Hepatocyte (in vitro differentiated cells): Measurements from ENCODE around the gene UGT1A4. TPM values are rescaled to one million over a fixed set of nuclear protein-coding genes. Genes with fewer than 3 reads are reported as not detected.

Experiments used
- DNase-seq: peaks from one replicate; pipeline ENCODE4 v3.0.0-alpha.2; 2016; ENCODE audit warnings: low spot score
- H2AFZ ChIP-seq: fragments of 200-600 bp; sonication (generic); 2 replicates; pipeline ENCODE4 v1.6.0; 2016; ENCODE audit warnings: antibody characterized with exemption, mild to moderate bottlenecking
- H3K27ac ChIP-seq: fragments of 200-600 bp; sonication (generic); 2 replicates; pipeline ENCODE4 v1.5.1; 2016; ENCODE audit warnings: mild to moderate bottlenecking
- H3K27me3 ChIP-seq: fragments of 200-600 bp; sonication (generic); 2 replicates; pipeline ENCODE4 v1.6.1; 2016
- H3K36me3 ChIP-seq: fragments of 200-600 bp; sonication (generic); replicated peaks from 2 replicates; pipeline ENCODE4 v1.5.1; 2016; ENCODE audit warnings: low read depth; ENCODE audit not compliant: insufficient read depth
- H3K4me1 ChIP-seq: fragments of 200-600 bp; sonication (generic); 2 replicates; pipeline ENCODE4 v1.5.1; 2016; ENCODE audit warnings: mild to moderate bottlenecking, moderate library complexity; ENCODE audit not compliant: insufficient read depth
- H3K4me2 ChIP-seq: fragments of 200-600 bp; sonication (generic); 2 replicates; pipeline ENCODE4 v1.6.0; 2016
- H3K4me3 ChIP-seq: fragments of 200-600 bp; sonication (generic); 2 replicates; pipeline ENCODE4 v1.5.1; 2016; ENCODE audit warnings: mild to moderate bottlenecking
- H3K79me2 ChIP-seq: fragments of 200-600 bp; sonication (generic); 2 replicates; pipeline ENCODE4 v1.6.0; 2017; ENCODE audit warnings: mild to moderate bottlenecking
- H3K9me2 ChIP-seq: fragments of 200-600 bp; sonication (generic); replicated peaks from 2 replicates; pipeline ENCODE4 v1.6.0; 2017; ENCODE audit warnings: mild to moderate bottlenecking; ENCODE audit not compliant: insufficient read depth
- H3K9me3 ChIP-seq: fragments of 200-600 bp; sonication (generic); 2 replicates; pipeline ENCODE4 v1.5.1; 2016; ENCODE audit warnings: low read depth, mild to moderate bottlenecking
- H4K20me1 ChIP-seq: fragments of 200-600 bp; sonication (generic); 2 replicates; pipeline ENCODE4 v1.6.0; 2016; ENCODE audit warnings: mild to moderate bottlenecking; ENCODE audit not compliant: insufficient read depth, poor library complexity, severe bottlenecking
- EZH2 ChIP-seq: fragments of 200-600 bp; sonication (generic); IDR thresholded peaks from 2 replicates; pipeline ENCODE4 v1.6.1; 2016; ENCODE audit warnings: antibody characterized with exemption, mild to moderate bottlenecking, borderline replicate concordance
- EZH2phosphoT487 ChIP-seq: fragments of 200-600 bp; sonication (generic); IDR thresholded peaks from one replicate; pipeline ENCODE4 v1.6.1; 2018; ENCODE audit warnings: antibody characterized with exemption, mild to moderate bottlenecking, low read depth, moderate library complexity; ENCODE audit not compliant: unreplicated experiment, severe bottlenecking
- WGBS: methylation state at CpG from one replicate; pipeline ENCODE4 v1.1.6; 2016; ENCODE audit warnings: low lambda C conversion rate; ENCODE audit errors: missing lambda C conversion rate; 5-methylcytosine and 5-hydroxymethylcytosine counted together
- polyA plus RNA-seq: library from polyadenylated mRNA; unstranded; fragments of >200 nt; fragmentation: Nextera tagmentation; extraction: Ambion mirVana; gene quantifications from 2 replicates; pipeline ENCODE4 v1.2.1, GENCODE V29; 2016
- total RNA-seq: library from RNA; depleted of rRNA; stranded (reverse); fragments of >200 nt; gene quantifications from 2 replicates; pipeline ENCODE4 v1.2.3, GENCODE V29; 2014
- TF ChIP-seq, protein P1 (sequence below): fragments of 200-600 bp; sonication (generic); IDR thresholded peaks from 2 replicates; pipeline ENCODE4 v1.5.1; 2016; ENCODE audit warnings: antibody characterized with exemption, mild to moderate bottlenecking; ENCODE audit not compliant: poor library complexity

UGT1A4 gene
- total and polyA plus RNA-seq, 2 experiments from 2014 or later = not detected

GRCh38 chr2:233684640-233685039 is 33.9 kb upstream of the UGT1A4 start:
- H3K27me3 ChIP-seq = no peaks in the 10 kb centered on the region
- no peak overlapping the region for H3K27ac ChIP-seq
- H2AFZ ChIP-seq = no peak overlapping the region
- no peak for DNase-seq
- no peaks in the 10 kb centered on the region for H3K9me2 ChIP-seq
- no peaks in the 10 kb centered on the region for H3K4me1 ChIP-seq
- H3K4me2 ChIP-seq = no peak overlapping the region
- no peaks in the 10 kb centered on the region for H3K79me2 ChIP-seq
- no peaks in the 10 kb centered on the region for H3K36me3 ChIP-seq
- H3K4me3 ChIP-seq = no peak overlapping the region
- no peaks in the 10 kb centered on the region for H4K20me1 ChIP-seq
- no peaks in the 10 kb centered on the region for H3K9me3 ChIP-seq
- no peak for TF ChIP-seq EZH2phosphoT487
- TF ChIP-seq, protein P1, sequence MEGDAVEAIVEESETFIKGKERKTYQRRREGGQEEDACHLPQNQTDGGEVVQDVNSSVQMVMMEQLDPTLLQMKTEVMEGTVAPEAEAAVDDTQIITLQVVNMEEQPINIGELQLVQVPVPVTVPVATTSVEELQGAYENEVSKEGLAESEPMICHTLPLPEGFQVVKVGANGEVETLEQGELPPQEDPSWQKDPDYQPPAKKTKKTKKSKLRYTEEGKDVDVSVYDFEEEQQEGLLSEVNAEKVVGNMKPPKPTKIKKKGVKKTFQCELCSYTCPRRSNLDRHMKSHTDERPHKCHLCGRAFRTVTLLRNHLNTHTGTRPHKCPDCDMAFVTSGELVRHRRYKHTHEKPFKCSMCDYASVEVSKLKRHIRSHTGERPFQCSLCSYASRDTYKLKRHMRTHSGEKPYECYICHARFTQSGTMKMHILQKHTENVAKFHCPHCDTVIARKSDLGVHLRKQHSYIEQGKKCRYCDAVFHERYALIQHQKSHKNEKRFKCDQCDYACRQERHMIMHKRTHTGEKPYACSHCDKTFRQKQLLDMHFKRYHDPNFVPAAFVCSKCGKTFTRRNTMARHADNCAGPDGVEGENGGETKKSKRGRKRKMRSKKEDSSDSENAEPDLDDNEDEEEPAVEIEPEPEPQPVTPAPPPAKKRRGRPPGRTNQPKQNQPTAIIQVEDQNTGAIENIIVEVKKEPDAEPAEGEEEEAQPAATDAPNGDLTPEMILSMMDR = no peak
- TF ChIP-seq EZH2 = no peak
- WGBS = 90% methylated on average over 1 of the region's 1 CpG

DNA sequence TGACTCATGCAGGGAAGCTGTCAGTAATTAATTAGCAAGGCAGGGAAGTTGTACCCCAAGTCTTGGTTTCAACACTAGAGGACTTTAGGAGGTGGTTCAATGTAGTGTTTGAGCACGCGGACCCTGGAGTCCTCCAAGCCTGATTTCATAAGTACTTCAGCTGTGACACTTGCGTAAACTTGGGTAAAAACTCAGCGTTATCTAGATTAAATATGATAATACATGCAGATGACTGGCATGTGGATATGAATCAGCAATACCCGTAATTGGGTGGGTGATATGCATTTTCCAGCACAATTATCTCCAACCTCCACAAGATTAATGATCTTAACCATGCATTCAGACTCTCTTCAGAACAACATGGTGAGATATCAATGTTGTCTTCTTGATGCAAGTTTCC is 31.6 kb upstream of the UGT1A4 start:
- Histone ChIP-seq H3K9me2 (no peaks in the 10 kb centered on the region), H3K36me3 (no peaks in the 10 kb centered on the region), H3K4me1 (no peaks in the 10 kb centered on the region), H3K27ac (no peak overlapping the region), H2AFZ (no peak overlapping the region), H3K79me2 (no peaks in the 10 kb centered on the region), H3K9me3 (no peaks in the 10 kb centered on the region), H3K4me3 (no peak overlapping the region), H4K20me1 (no peaks in the 10 kb centered on the region), H3K27me3 (no peaks in the 10 kb centered on the region), H3K4me2 (no peak overlapping the region)
- 89% methylated on average over 5 of the region's 5 CpGs for WGBS
- no peak for DNase-seq
- TF ChIP-seq EZH2phosphoT487 (no peak), EZH2 (no peak)
- TF ChIP-seq, protein P1 = no peak

GRCh38 chr2:233688341-233688740 is 30.2 kb upstream of the UGT1A4 start:
- DNase-seq = no peak
- H2AFZ ChIP-seq = no peak overlapping the region
- no peak overlapping the region for H3K4me3 ChIP-seq
- H4K20me1 ChIP-seq = no peaks in the 10 kb centered on the region
- no peaks in the 10 kb centered on the region for H3K36me3 ChIP-seq
- WGBS = 83% methylated on average over 5 of the region's 5 CpGs
- no peaks in the 10 kb centered on the region for H3K4me1 ChIP-seq
- no peak overlapping the region for H3K4me2 ChIP-seq
- no peaks in the 10 kb centered on the region for H3K9me3 ChIP-seq
- H3K79me2 ChIP-seq = no peaks in the 10 kb centered on the region
- H3K9me2 ChIP-seq = no peaks in the 10 kb centered on the region
- TF ChIP-seq EZH2 (no peak), EZH2phosphoT487 (no peak)
- TF ChIP-seq, protein P1 = no peak
- H3K27ac ChIP-seq = no peak overlapping the region
- no peaks in the 10 kb centered on the region for H3K27me3 ChIP-seq

DNA sequence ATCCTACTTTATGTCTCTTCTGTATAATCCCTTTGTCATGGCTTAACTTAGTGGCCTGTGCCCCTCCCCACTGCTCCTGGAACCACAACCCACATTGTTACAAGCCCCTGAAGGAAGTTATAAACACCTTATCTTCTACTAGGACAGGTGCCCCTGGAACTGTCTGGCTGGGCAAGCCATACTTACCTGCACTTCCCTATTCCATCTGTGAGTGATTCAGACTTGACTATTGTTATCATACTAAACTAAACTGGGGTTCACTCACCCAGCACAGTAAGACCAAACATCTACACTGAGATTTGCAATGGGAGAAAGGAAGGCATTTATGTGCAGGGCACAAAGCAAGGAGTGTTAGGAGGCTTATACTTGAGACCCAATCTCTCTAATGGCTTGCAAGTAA is 29.5 kb upstream of the UGT1A4 start:
- no peaks in the 10 kb centered on the region for H3K27me3 ChIP-seq
- H2AFZ ChIP-seq = no peak overlapping the region
- H4K20me1 ChIP-seq = no peaks in the 10 kb centered on the region
- H3K9me2 ChIP-seq = no peaks in the 10 kb centered on the region
- no peak for DNase-seq
- no peaks in the 10 kb centered on the region for H3K79me2 ChIP-seq
- H3K4me3 ChIP-seq = no peak overlapping the region
- H3K9me3 ChIP-seq = no peaks in the 10 kb centered on the region
- TF ChIP-seq, protein P1 = no peak
- TF ChIP-seq EZH2phosphoT487 = no peak
- no peak for TF ChIP-seq EZH2
- no peaks in the 10 kb centered on the region for H3K36me3 ChIP-seq
- H3K27ac ChIP-seq = no peak overlapping the region
- H3K4me1 ChIP-seq = no peaks in the 10 kb centered on the region
- no peak overlapping the region for H3K4me2 ChIP-seq
